ENCODE data around the gene CD300A. TPM values are rescaled to one million over a fixed set of nuclear protein-coding genes. Genes with fewer than 3 reads are reported as not detected.
A peak's percentile ranks its signal among the peaks of the same experiment; 100 is the strongest.

CD300A gene
- total RNA-seq, 1 experiment from 2014 or later, result not detected

DNA sequence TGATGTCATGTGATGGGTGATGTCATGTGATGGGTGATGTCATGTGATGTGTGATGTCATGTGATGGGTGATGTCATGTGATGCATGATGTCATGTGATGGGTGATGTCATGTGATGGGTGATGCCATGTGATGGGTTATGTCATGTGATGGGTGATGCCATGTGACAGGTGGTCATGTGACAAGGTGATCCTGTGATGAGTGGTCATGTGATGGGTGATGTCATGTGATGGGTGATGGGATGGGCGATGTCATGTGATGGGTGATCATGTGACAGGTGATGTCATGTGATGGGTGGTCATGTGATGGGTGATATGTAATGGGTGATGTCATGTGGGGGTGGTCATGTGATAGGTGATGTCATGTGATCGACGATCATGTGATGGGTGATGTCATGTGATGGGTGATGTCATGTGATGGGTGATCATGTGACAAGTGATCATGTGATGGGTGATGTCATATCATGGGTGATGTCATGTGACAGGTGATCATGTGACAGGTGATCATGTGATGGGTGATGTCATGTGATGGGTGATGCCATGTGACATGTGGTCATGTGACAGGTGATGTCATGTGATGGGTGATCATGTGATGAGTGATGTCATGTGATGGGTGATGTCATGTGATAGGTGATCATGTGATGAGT lies 47.7 kb downstream of the CD300A start:
- Histone ChIP-seq H2AFZ (ENCODE audit: low read length) (no peak overlapping the region), H3F3A (ENCODE audit: low read length, unreplicated experiment) (peaks cover 12% of the 10 kb centered on the region), H3K79me2 (ENCODE audit: low read length) (no peaks in the 10 kb centered on the region), H3K9me3 (ENCODE audit: low read length) (peaks cover 9% of the 10 kb centered on the region; the same call in 1 of the 2 replicates), H3K9me2 (replicated peaks; ENCODE audit: low read length) (no peaks in the 10 kb centered on the region), H3K36me3 (ENCODE audit: low read depth, low read length) (no peaks in the 10 kb centered on the region), H3K4me2 (ENCODE audit: low read length) (no peak overlapping the region), H3K27me3 (ENCODE audit: low read length) (no peaks in the 10 kb centered on the region), H3K4me1 (ENCODE audit: insufficient read depth, low read length) (peaks cover 20% of the 10 kb centered on the region), H3K27ac (ENCODE audit: low read length) (no peak overlapping the region), H3K4me3 (ENCODE audit: low read length) (no peak overlapping the region), H4K20me1 (ENCODE audit: low read length) (no peaks in the 10 kb centered on the region), H3K9ac (ENCODE audit: low read length) (no peak overlapping the region)
- BruUV-seq (replicated peaks), result no TSS peak
- TF ChIP-seq, protein P1, sequence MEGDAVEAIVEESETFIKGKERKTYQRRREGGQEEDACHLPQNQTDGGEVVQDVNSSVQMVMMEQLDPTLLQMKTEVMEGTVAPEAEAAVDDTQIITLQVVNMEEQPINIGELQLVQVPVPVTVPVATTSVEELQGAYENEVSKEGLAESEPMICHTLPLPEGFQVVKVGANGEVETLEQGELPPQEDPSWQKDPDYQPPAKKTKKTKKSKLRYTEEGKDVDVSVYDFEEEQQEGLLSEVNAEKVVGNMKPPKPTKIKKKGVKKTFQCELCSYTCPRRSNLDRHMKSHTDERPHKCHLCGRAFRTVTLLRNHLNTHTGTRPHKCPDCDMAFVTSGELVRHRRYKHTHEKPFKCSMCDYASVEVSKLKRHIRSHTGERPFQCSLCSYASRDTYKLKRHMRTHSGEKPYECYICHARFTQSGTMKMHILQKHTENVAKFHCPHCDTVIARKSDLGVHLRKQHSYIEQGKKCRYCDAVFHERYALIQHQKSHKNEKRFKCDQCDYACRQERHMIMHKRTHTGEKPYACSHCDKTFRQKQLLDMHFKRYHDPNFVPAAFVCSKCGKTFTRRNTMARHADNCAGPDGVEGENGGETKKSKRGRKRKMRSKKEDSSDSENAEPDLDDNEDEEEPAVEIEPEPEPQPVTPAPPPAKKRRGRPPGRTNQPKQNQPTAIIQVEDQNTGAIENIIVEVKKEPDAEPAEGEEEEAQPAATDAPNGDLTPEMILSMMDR (conservative IDR thresholded peaks at IDR 0.05; ENCODE audit: low read depth, low read length), result no peak
- no peak for TF ChIP-seq EZH2 (IDR thresholded peaks at IDR 0.05; ENCODE audit: low read length, unreplicated experiment)
- ATAC-seq (no peak), DNase-seq (peak; percentile 46)
- ChIA-PET POLR2A (ENCODE audit: unreplicated experiment) (no interaction called here), CTCF (no interaction called here)
- intact Hi-C loops (cut with micrococcal nuclease), result no loop called here

GRCh38 chr17:74514632-74515334 lies 48.3 kb downstream of the CD300A start:
- no peaks in the 10 kb centered on the region for H3K27me3 ChIP-seq (ENCODE audit: low read length)
- H3K9ac ChIP-seq (ENCODE audit: low read length), result no peak overlapping the region
- no peaks in the 10 kb centered on the region for H3K79me2 ChIP-seq (ENCODE audit: low read length)
- DNase-seq (no peak), ATAC-seq (no peak)
- no peaks in the 10 kb centered on the region for H4K20me1 ChIP-seq (ENCODE audit: low read length)
- H3K36me3 ChIP-seq (ENCODE audit: low read depth, low read length), result no peaks in the 10 kb centered on the region
- H3K9me2 ChIP-seq (replicated peaks; ENCODE audit: low read length), result no peaks in the 10 kb centered on the region
- ChIA-PET POLR2A (ENCODE audit: unreplicated experiment) (no interaction called here), CTCF (no interaction called here)
- intact Hi-C loops (cut with micrococcal nuclease), result no loop called here
- BruUV-seq (replicated peaks), result no TSS peak
- no peak overlapping the region for H3K27ac ChIP-seq (ENCODE audit: low read length)
- H3K4me1 ChIP-seq (ENCODE audit: insufficient read depth, low read length), result peaks cover 20% of the 10 kb centered on the region
- no peak overlapping the region for H3K4me3 ChIP-seq (ENCODE audit: low read length)
- H3K9me3 ChIP-seq (ENCODE audit: low read length), result peaks cover 9% of the 10 kb centered on the region; the same call in 1 of the 2 replicates
- no peak overlapping the region for H2AFZ ChIP-seq (ENCODE audit: low read length)
- TF ChIP-seq EZH2phosphoT487 (IDR thresholded peaks at IDR 0.05; ENCODE audit: borderline replicate concordance, low read length) (no peak), EZH2 (IDR thresholded peaks at IDR 0.05; ENCODE audit: low read length, unreplicated experiment) (no peak)
- TF ChIP-seq, protein P1 (conservative IDR thresholded peaks at IDR 0.05; ENCODE audit: low read depth, low read length), result no peak
- no peak overlapping the region for H3K4me2 ChIP-seq (ENCODE audit: low read length)
- peaks cover 12% of the 10 kb centered on the region for H3F3A ChIP-seq (ENCODE audit: low read length, unreplicated experiment)

DNA sequence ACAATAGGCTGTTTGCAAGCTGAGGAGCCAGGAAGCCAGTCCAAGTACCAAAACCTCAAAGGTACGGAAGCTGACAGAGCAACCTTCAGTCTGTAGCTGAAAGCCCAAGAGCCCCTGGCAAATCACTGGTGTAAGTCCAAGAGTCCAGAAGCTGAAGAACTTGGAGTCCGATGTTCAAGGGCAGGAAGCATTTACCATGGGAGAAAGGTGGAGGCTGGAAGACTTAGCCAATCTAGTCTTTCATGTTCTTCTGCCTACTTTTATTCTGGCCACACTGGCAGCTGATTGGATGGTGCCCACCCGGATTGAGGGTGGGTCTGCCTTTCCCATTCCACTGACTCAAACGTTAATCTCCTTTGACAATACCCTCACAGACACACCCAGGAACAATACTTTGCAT lies 49.5 kb downstream of the CD300A start:
- CTCF ChIA-PET, result interaction anchor here (0.6 kb wide), 1 partner anchor 113 kb away, joined by 3 read pairs; no protein-coding TSS in a partner anchor
- BruUV-seq (replicated peaks), result no TSS peak
- H3K79me2 ChIP-seq (ENCODE audit: low read length), result no peaks in the 10 kb centered on the region

More for the DNA sequence above, 49.5 kb downstream of the CD300A start:
- intact Hi-C loops (cut with micrococcal nuclease), result no loop called here
- POLR2A ChIA-PET (ENCODE audit: unreplicated experiment), result no interaction called here
- peaks cover 9% of the 10 kb centered on the region; the same call in 1 of the 2 replicates for H3K9me3 ChIP-seq (ENCODE audit: low read length)
- no peaks in the 10 kb centered on the region for H3K27me3 ChIP-seq (ENCODE audit: low read length)
- no peak overlapping the region for H3K9ac ChIP-seq (ENCODE audit: low read length)
- no peaks in the 10 kb centered on the region for H4K20me1 ChIP-seq (ENCODE audit: low read length)
- no peaks in the 10 kb centered on the region for H3K36me3 ChIP-seq (ENCODE audit: low read depth, low read length)
- H3K4me2 ChIP-seq (ENCODE audit: low read length), result no peak overlapping the region
- H3F3A ChIP-seq (ENCODE audit: low read length, unreplicated experiment), result peaks cover 12% of the 10 kb centered on the region
- H3K9me2 ChIP-seq (replicated peaks; ENCODE audit: low read length), result no peaks in the 10 kb centered on the region
- TF ChIP-seq EZH2 (IDR thresholded peaks at IDR 0.05; ENCODE audit: low read length, unreplicated experiment) (no peak), EZH2phosphoT487 (IDR thresholded peaks at IDR 0.05; ENCODE audit: borderline replicate concordance, low read length) (no peak)
- TF ChIP-seq, protein P1 (conservative IDR thresholded peaks at IDR 0.05; ENCODE audit: low read depth, low read length), result no peak
- H3K4me1 ChIP-seq (ENCODE audit: insufficient read depth, low read length), result peaks cover 20% of the 10 kb centered on the region
- H2AFZ ChIP-seq (ENCODE audit: low read length), result no peak overlapping the region
- DNase-seq (no peak), ATAC-seq (no peak)
- H3K27ac ChIP-seq (ENCODE audit: low read length), result no peak overlapping the region
- H3K4me3 ChIP-seq (ENCODE audit: low read length), result no peak overlapping the region
